ENCODE data around the gene TGFBR3L. TPM values are rescaled to one million over a fixed set of nuclear protein-coding genes. Genes with fewer than 3 reads are reported as not detected.

TGFBR3L gene
- total and polyA plus RNA-seq, 2 of the 8 experiments (the other 6 are each of a cell fraction or from before 2014, with no cell fraction given) = 3.1 to 3.7 TPM

- TF ChIP-seq, protein P1, sequence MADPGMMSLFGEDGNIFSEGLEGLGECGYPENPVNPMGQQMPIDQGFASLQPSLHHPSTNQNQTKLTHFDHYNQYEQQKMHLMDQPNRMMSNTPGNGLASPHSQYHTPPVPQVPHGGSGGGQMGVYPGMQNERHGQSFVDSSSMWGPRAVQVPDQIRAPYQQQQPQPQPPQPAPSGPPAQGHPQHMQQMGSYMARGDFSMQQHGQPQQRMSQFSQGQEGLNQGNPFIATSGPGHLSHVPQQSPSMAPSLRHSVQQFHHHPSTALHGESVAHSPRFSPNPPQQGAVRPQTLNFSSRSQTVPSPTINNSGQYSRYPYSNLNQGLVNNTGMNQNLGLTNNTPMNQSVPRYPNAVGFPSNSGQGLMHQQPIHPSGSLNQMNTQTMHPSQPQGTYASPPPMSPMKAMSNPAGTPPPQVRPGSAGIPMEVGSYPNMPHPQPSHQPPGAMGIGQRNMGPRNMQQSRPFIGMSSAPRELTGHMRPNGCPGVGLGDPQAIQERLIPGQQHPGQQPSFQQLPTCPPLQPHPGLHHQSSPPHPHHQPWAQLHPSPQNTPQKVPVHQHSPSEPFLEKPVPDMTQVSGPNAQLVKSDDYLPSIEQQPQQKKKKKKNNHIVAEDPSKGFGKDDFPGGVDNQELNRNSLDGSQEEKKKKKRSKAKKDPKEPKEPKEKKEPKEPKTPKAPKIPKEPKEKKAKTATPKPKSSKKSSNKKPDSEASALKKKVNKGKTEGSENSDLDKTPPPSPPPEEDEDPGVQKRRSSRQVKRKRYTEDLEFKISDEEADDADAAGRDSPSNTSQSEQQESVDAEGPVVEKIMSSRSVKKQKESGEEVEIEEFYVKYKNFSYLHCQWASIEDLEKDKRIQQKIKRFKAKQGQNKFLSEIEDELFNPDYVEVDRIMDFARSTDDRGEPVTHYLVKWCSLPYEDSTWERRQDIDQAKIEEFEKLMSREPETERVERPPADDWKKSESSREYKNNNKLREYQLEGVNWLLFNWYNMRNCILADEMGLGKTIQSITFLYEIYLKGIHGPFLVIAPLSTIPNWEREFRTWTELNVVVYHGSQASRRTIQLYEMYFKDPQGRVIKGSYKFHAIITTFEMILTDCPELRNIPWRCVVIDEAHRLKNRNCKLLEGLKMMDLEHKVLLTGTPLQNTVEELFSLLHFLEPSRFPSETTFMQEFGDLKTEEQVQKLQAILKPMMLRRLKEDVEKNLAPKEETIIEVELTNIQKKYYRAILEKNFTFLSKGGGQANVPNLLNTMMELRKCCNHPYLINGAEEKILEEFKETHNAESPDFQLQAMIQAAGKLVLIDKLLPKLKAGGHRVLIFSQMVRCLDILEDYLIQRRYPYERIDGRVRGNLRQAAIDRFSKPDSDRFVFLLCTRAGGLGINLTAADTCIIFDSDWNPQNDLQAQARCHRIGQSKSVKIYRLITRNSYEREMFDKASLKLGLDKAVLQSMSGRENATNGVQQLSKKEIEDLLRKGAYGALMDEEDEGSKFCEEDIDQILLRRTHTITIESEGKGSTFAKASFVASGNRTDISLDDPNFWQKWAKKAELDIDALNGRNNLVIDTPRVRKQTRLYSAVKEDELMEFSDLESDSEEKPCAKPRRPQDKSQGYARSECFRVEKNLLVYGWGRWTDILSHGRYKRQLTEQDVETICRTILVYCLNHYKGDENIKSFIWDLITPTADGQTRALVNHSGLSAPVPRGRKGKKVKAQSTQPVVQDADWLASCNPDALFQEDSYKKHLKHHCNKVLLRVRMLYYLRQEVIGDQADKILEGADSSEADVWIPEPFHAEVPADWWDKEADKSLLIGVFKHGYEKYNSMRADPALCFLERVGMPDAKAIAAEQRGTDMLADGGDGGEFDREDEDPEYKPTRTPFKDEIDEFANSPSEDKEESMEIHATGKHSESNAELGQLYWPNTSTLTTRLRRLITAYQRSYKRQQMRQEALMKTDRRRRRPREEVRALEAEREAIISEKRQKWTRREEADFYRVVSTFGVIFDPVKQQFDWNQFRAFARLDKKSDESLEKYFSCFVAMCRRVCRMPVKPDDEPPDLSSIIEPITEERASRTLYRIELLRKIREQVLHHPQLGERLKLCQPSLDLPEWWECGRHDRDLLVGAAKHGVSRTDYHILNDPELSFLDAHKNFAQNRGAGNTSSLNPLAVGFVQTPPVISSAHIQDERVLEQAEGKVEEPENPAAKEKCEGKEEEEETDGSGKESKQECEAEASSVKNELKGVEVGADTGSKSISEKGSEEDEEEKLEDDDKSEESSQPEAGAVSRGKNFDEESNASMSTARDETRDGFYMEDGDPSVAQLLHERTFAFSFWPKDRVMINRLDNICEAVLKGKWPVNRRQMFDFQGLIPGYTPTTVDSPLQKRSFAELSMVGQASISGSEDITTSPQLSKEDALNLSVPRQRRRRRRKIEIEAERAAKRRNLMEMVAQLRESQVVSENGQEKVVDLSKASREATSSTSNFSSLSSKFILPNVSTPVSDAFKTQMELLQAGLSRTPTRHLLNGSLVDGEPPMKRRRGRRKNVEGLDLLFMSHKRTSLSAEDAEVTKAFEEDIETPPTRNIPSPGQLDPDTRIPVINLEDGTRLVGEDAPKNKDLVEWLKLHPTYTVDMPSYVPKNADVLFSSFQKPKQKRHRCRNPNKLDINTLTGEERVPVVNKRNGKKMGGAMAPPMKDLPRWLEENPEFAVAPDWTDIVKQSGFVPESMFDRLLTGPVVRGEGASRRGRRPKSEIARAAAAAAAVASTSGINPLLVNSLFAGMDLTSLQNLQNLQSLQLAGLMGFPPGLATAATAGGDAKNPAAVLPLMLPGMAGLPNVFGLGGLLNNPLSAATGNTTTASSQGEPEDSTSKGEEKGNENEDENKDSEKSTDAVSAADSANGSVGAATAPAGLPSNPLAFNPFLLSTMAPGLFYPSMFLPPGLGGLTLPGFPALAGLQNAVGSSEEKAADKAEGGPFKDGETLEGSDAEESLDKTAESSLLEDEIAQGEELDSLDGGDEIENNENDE (IDR thresholded peaks at IDR 0.05; ENCODE audit: insufficient replicate concordance, low read length) = no peak
- TF ChIP-seq JUN (IDR thresholded peaks at IDR 0.05; ENCODE audit: low read depth, low read length) (no peak), KDM1A (IDR thresholded peaks at IDR 0.05; ENCODE audit: borderline replicate concordance, low read length) (no peak), CREB1 (IDR thresholded peaks at IDR 0.05) (no peak), POLR2AphosphoS5 (IDR thresholded peaks at IDR 0.05; ENCODE audit: low read depth, low read length) (no peak), SP4 (IDR thresholded peaks at IDR 0.05; ENCODE audit: low read length) (no peak), MAX (IDR thresholded peaks at IDR 0.05) (no peak)
Observed at GRCh38 chr19:7930765-7931164, 16.1 kb downstream of the TGFBR3L start (continued).

Measured in H1 (cell line).